GM23338 (cell line): ENCODE measurements around the gene MC2R. TPM values are rescaled to one million over a fixed set of nuclear protein-coding genes. Genes with fewer than 3 reads are reported as not detected.

Experiments used
- ATAC-seq: fragments of 200-7000 bp; cut with Tn5 transposase; 3 replicates; pipeline ENCODE4 v1.9.1; 2020
- DNase-seq: peaks from one replicate; pipeline ENCODE4 v3.0.0-alpha.2; 2015; ENCODE audit warnings: low spot score
- H2AFZ ChIP-seq: fragments of 200-600 bp; sonication (generic); 2 replicates; pipeline ENCODE4 v1.8.0; 2016; ENCODE audit warnings: antibody characterized with exemption, mild to moderate bottlenecking, moderate library complexity
- H3F3A ChIP-seq: fragments of 200-600 bp; sonication (generic); replicated peaks from 2 replicates; pipeline ENCODE4 v1.8.0; 2017; ENCODE audit warnings: antibody characterized with exemption, mixed run types, low read depth
- H3K27ac ChIP-seq: fragments of 200-600 bp; sonication (generic); 2 replicates; pipeline ENCODE4 v1.6.1; 2016; ENCODE audit warnings: low read depth
- H3K27me3 ChIP-seq: fragments of 200-600 bp; sonication (generic); 2 replicates; pipeline ENCODE4 v1.8.0; 2016; ENCODE audit warnings: mild to moderate bottlenecking, mixed run types, moderate library complexity; ENCODE audit not compliant: insufficient read depth
- H3K36me3 ChIP-seq: fragments of 200-600 bp; sonication (generic); 2 replicates; pipeline ENCODE4 v1.8.0; 2016; ENCODE audit warnings: mild to moderate bottlenecking; ENCODE audit not compliant: insufficient read depth
- H3K4me1 ChIP-seq: fragments of 200-600 bp; sonication (generic); 2 replicates; pipeline ENCODE4 v1.8.0; 2016; ENCODE audit warnings: mild to moderate bottlenecking, moderate library complexity; ENCODE audit not compliant: insufficient read depth
- H3K4me2 ChIP-seq: fragments of 200-600 bp; sonication (generic); 2 replicates; pipeline ENCODE4 v1.7.1; 2017; ENCODE audit warnings: mixed run types
- H3K4me3 ChIP-seq: fragments of 200-600 bp; sonication (generic); 2 replicates; pipeline ENCODE4 v1.6.1; 2016; ENCODE audit warnings: mixed run types
- H3K79me2 ChIP-seq: fragments of 200-600 bp; sonication (generic); replicated peaks from 2 replicates; pipeline ENCODE4 v1.8.0; 2017; ENCODE audit warnings: mild to moderate bottlenecking; ENCODE audit not compliant: insufficient read depth
- H3K9me2 ChIP-seq: fragments of 200-600 bp; sonication (generic); 2 replicates; pipeline ENCODE4 v1.8.0; 2017; ENCODE audit not compliant: insufficient read depth
- H4K20me1 ChIP-seq: fragments of 200-600 bp; sonication (generic); replicated peaks from 2 replicates; pipeline ENCODE4 v1.8.0; 2017; ENCODE audit warnings: mild to moderate bottlenecking; ENCODE audit not compliant: insufficient read depth
- H3K27ac Mint-ChIP-seq: 2 replicates; pipeline ENCODE4 v1.8.0; 2020; ENCODE audit warnings: inconsistent platforms, mild to moderate bottlenecking, moderate library complexity, mixed read lengths
- H3K27me3 Mint-ChIP-seq: 3 replicates; pipeline ENCODE4 v1.8.0; 2022; ENCODE audit warnings: low read depth, mild to moderate bottlenecking, moderate library complexity, mixed read lengths, inconsistent platforms; ENCODE audit not compliant: insufficient read depth, poor library complexity
- H3K36me3 Mint-ChIP-seq: 3 replicates; pipeline ENCODE4 v1.8.0; 2021; ENCODE audit warnings: low read depth, mild to moderate bottlenecking, inconsistent platforms, moderate library complexity, mixed read lengths
- H3K4me1 Mint-ChIP-seq: 3 replicates; pipeline ENCODE4 v1.8.0; 2020; ENCODE audit warnings: mild to moderate bottlenecking, inconsistent platforms, mixed read lengths
- H3K4me3 Mint-ChIP-seq: 3 replicates; pipeline ENCODE4 v1.8.0; 2021; ENCODE audit warnings: moderate library complexity, mild to moderate bottlenecking, inconsistent platforms, mixed read lengths
- H3K9me3 Mint-ChIP-seq: 3 replicates; pipeline ENCODE4 v1.8.0; 2020; ENCODE audit warnings: moderate library complexity, mild to moderate bottlenecking, inconsistent platforms, mixed read lengths
- CREB1 ChIP-seq: fragments of 250-450 bp; sonication (Bioruptor Pico); IDR thresholded peaks from 2 replicates; pipeline ENCODE4 v1.5.0; 2020; ENCODE audit warnings: low read depth, mild to moderate bottlenecking, moderate library complexity
- EZH2 ChIP-seq: fragments of 200-600 bp; sonication (generic); IDR thresholded peaks from one replicate; pipeline ENCODE4 v1.8.0; 2017; ENCODE audit warnings: antibody characterized with exemption, mild to moderate bottlenecking, low read depth; ENCODE audit not compliant: unreplicated experiment
- JUNB ChIP-seq: IDR thresholded peaks from one replicate; pipeline ENCODE4 v1.6.1; 2016; ENCODE audit warnings: antibody characterized with exemption; ENCODE audit not compliant: unreplicated experiment
- STAT1 ChIP-seq: IDR thresholded peaks from one replicate; pipeline ENCODE4 v1.6.1; 2016; ENCODE audit warnings: antibody characterized with exemption; ENCODE audit not compliant: unreplicated experiment
- ZNF114 ChIP-seq: fragments of 250-450 bp; sonication (Bioruptor Pico); IDR thresholded peaks from 2 replicates; pipeline ENCODE4 v1.5.0; 2020; ENCODE audit warnings: mild to moderate bottlenecking, moderate library complexity
- ZNF331 ChIP-seq: fragments of 250-450 bp; sonication (Bioruptor Pico); IDR thresholded peaks from 2 replicates; pipeline ENCODE4 v1.5.0; 2020; ENCODE audit warnings: low read depth, mild to moderate bottlenecking, moderate library complexity
- ZNF462 ChIP-seq: fragments of 250-450 bp; sonication (Bioruptor Pico); IDR thresholded peaks from 2 replicates; pipeline ENCODE4 v1.5.0; 2020; ENCODE audit warnings: mild to moderate bottlenecking, moderate library complexity
- polyA plus RNA-seq: library from polyadenylated mRNA; unstranded; fragments of >200 nt; fragmentation: Nextera tagmentation; extraction: Ambion mirVana; gene quantifications from 2 replicates; pipeline ENCODE4 v1.2.1, GENCODE V29; 2016
- total RNA-seq: library from RNA; depleted of rRNA; stranded (reverse); fragments of >200 nt; shearing (Covaris generic); gene quantifications from 2 replicates; pipeline ENCODE4 v1.2.3, GENCODE V29; 2014

MC2R gene
- total and polyA plus RNA-seq, 2 experiments from 2014 or later, result not detected

DNA sequence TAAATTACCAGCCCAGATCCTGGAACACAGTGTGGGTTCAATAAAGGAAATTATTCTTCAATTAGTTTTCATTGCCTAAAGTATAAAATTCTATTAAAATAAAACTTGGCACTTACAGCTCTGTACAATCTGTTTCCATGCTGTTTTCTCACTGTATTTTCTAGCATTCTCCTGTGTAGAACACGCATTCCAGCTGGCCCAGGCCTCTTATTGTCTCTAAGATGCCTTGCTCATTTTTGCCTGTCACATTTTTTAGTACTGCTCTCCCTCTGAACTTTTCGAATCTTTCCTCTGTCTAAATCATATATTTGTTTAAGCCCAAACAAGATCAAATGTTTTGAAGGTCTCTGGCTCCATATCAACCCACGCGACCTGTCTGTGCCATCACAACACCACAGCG is 20.8 kb downstream of the MC2R start (continued):
- TF ChIP-seq ZNF462 (CRISPR knock-in tag) (no peak), ZNF114 (CRISPR knock-in tag) (no peak), CREB1 (CRISPR knock-in tag) (no peak)

GRCh38 chr18:13893418-13893760 is 21.9 kb downstream of the MC2R start:
- Histone ChIP-seq H3K9me2 (no peaks in the 10 kb centered on the region), H3K4me3 (no peak overlapping the region), H3K27me3 (no peaks in the 10 kb centered on the region), H3K36me3 (no peaks in the 10 kb centered on the region), H3K4me2 (no peak overlapping the region), H3K79me2 (no peaks in the 10 kb centered on the region), H4K20me1 (no peaks in the 10 kb centered on the region), H3K27ac (no peak overlapping the region), H2AFZ (no peak overlapping the region), H3F3A (no peaks in the 10 kb centered on the region), H3K4me1 (no peaks in the 10 kb centered on the region)
- Mint-ChIP-seq H3K27ac (no peak overlapping the region), H3K4me3 (no peak overlapping the region), H3K27me3 (no peaks in the 10 kb centered on the region), H3K4me1 (peaks cover 5% of the 10 kb centered on the region; the same call in 2 of the 3 replicates), H3K36me3 (no peaks in the 10 kb centered on the region), H3K9me3 (no peaks in the 10 kb centered on the region)
- DNase-seq (no peak), ATAC-seq (no peak)
- TF ChIP-seq ZNF331 (CRISPR knock-in tag) (no peak), ZNF114 (CRISPR knock-in tag) (no peak), JUNB (no peak), ZNF462 (CRISPR knock-in tag) (no peak), STAT1 (no peak), EZH2 (no peak)
